ENCODE results near the gene ATP2B2.

ATP2B2 gene

GRCh38 chr3:10551139-10551538 lies 45.8 kb upstream of the ATP2B2 start:
- H3K4me3 ChIP-seq (ENCODE audit: control insufficient read depth, low read depth, low read length): no peak overlapping the region
- no peak for TF ChIP-seq CTCF (conservative IDR thresholded peaks at IDR 0.05; ENCODE audit: control insufficient read depth, insufficient read depth, low read depth, low read length)
- DNase-seq (ENCODE audit: low read depth): no peak

- TF ChIP-seq CTCF (conservative IDR thresholded peaks at IDR 0.05; ENCODE audit: control insufficient read depth, insufficient read depth, low read depth, low read length): no peak
- H3K4me3 ChIP-seq (ENCODE audit: control insufficient read depth, low read depth, low read length): no peak overlapping the region
- no peak for DNase-seq (ENCODE audit: low read depth)
Observed at GRCh38 chr3:10550705-10551104, 45.3 kb upstream of the ATP2B2 start.

DNA sequence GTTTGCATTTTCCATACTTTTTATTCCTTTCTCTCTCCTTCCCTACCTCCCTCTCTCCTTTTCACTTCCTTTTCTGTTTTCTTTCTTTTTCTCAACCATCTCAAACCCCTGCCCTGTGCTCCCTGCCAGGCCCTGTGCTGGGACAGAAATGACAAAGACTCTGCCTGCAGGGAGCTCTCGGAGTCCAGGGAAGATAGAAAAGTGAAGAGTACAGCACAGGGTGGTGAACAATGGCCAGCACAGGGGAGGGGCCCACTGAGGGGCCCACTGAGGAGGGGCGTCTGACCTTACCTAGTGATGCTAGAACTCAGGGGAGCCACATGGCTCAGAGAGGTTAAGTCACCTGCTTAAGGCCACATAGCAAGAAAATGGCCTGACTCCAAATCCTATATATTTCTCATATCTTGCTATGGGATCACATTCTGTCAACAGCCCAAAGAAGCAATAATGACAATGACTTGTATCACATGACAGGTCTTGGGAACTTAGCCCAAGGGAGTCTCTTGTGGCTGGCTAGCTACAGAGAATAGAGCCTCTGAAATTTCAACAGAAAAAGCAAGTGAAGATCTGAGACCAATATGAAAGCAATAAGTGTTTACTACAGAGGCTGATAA lies 44.3 kb upstream of the ATP2B2 start:
- no peak for TF ChIP-seq CTCF (conservative IDR thresholded peaks at IDR 0.05; ENCODE audit: control insufficient read depth, insufficient read depth, low read depth, low read length)
- DNase-seq (ENCODE audit: low read depth): no peak
- H3K4me3 ChIP-seq (ENCODE audit: control insufficient read depth, low read depth, low read length): no peak overlapping the region

- no peak overlapping the region for H3K4me3 ChIP-seq (ENCODE audit: control insufficient read depth, low read depth, low read length)
- DNase-seq (ENCODE audit: low read depth): peak; percentile 1
- no peak for TF ChIP-seq CTCF (conservative IDR thresholded peaks at IDR 0.05; ENCODE audit: control insufficient read depth, insufficient read depth, low read depth, low read length)
Observed at GRCh38 chr3:10548992-10549391, 43.6 kb upstream of the ATP2B2 start.

DNA sequence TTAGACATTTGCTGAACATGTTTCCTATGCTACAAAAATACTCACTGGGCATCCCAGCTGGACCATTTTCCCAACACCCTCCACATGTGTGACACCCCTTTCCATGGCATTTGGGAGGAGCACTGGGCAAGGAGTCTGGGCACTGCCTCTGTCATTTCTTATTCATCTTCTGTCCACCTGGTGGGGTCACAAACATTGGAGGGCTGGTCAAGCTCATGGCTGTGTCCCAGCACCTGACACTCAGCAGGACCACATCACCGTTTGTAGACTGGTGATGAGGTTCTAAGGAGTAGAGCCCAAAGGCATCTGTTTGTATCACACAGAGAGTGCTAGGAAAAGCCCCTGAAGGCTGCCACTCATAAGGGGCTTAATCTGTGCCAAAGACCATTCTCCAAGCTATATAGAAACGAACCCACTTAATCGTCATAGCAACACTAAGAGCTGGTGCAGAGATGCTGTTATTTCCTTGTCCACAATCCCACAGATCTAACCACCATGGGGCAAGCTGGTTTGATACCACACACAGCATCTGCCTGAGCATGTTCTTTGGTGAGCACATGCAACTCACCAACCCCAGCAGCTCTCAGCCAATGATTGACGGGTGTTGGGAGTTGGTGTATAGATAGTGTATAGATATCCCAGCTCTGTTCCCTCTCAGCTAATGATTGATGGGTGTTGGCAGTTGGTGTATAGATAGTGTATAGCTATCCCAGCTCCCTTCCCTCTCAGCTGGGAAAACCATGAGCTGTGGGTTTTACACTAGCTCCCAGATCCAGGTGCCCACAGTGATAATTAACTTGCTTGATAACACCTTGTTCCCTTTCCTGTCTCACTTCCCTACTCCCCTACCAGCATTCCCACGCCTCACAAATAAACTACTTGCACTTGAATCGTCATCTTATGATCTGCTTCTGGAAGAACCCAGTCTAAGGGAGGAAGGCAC lies 42.7 kb upstream of the ATP2B2 start:
- H3K4me3 ChIP-seq (ENCODE audit: control insufficient read depth, low read depth, low read length): no peak overlapping the region
- no peak for TF ChIP-seq CTCF (conservative IDR thresholded peaks at IDR 0.05; ENCODE audit: control insufficient read depth, insufficient read depth, low read depth, low read length)
- DNase-seq (ENCODE audit: low read depth): no peak

- no peak for DNase-seq (ENCODE audit: low read depth)
- no peak for TF ChIP-seq CTCF (conservative IDR thresholded peaks at IDR 0.05; ENCODE audit: control insufficient read depth, insufficient read depth, low read depth, low read length)
Observed at GRCh38 chr3:10547413-10547812, 42.0 kb upstream of the ATP2B2 start.

More at GRCh38 chr3:10547413-10547812, 42.0 kb upstream of the ATP2B2 start:
- no peak overlapping the region for H3K4me3 ChIP-seq (ENCODE audit: control insufficient read depth, low read depth, low read length)
